T-helper 1 cell (primary cell): ENCODE measurements around the gene ALPP.
"Not testable (repeated sequence)": the region's sequence is repeated elsewhere in the genome, so short reads cannot be mapped to it uniquely, and the experiment has no call there.

Source experiments
- DNase-seq, 5 donors: peaks; one replicate each; pipeline ENCODE4 v3.0.0-alpha.2; 2012 to 2020

The ALPP gene

GRCh38 chr2:232341061-232341738 lies 37.4 kb upstream of the ALPP start:
- peak in 1 of 5 donors; percentile 6 for DNase-seq

- DNase-seq = peak in 1 of 5 donors; percentile 2
Observed at GRCh38 chr2:232341739-232342126, 36.8 kb upstream of the ALPP start.

GRCh38 chr2:232342635-232343565 lies 35.7 kb upstream of the ALPP start:
- DNase-seq = peak in 1 of 5 donors; percentile 5

- no peak for DNase-seq
Observed at GRCh38 chr2:232343821-232344220, 34.7 kb upstream of the ALPP start.

GRCh38 chr2:232345251-232345650 lies 33.3 kb upstream of the ALPP start:
- DNase-seq = peak in 1 of 5 donors; percentile 2

- no peak for DNase-seq
Observed at GRCh38 chr2:232347369-232347768, 31.2 kb upstream of the ALPP start.

GRCh38 chr2:232348936-232349335 lies 29.6 kb upstream of the ALPP start:
- no peak for DNase-seq

GRCh38 chr2:232349546-232349945 lies 29.0 kb upstream of the ALPP start:
- no peak for DNase-seq

GRCh38 chr2:232349946-232350635 lies 28.5 kb upstream of the ALPP start:
- no peak for DNase-seq

GRCh38 chr2:232350804-232351685 lies 27.5 kb upstream of the ALPP start:
- DNase-seq = no peak

GRCh38 chr2:232351686-232352510 lies 26.7 kb upstream of the ALPP start:
- no peak for DNase-seq

GRCh38 chr2:232352511-232353091 lies 25.9 kb upstream of the ALPP start:
- DNase-seq = no peak

GRCh38 chr2:232353096-232353495 lies 25.5 kb upstream of the ALPP start:
- no peak for DNase-seq

- no peak for DNase-seq
Observed at GRCh38 chr2:232353660-232354059, 24.9 kb upstream of the ALPP start.

- no peak for DNase-seq
Observed at GRCh38 chr2:232354069-232354468, 24.5 kb upstream of the ALPP start.

- DNase-seq = no peak
Observed at GRCh38 chr2:232361646-232362045, 16.9 kb upstream of the ALPP start.

GRCh38 chr2:232362174-232362900 lies 16.2 kb upstream of the ALPP start:
- DNase-seq = no peak

GRCh38 chr2:232363064-232363783 lies 15.3 kb upstream of the ALPP start:
- not testable (repeated sequence) for DNase-seq

- DNase-seq = peak in 1 of 5 donors; percentile 53
Observed at GRCh38 chr2:232363784-232364615, 14.6 kb upstream of the ALPP start.
